Liver (tissue), 9 donors: ENCODE measurements around the gene DEK. TPM values are rescaled to one million over a fixed set of nuclear protein-coding genes. Genes with fewer than 3 reads are reported as not detected.

Source experiments
- DNase-seq: peaks from one replicate; pipeline ENCODE4 v3.0.0-alpha.2; 2017; ENCODE audit warnings: low spot score
- H3K27ac ChIP-seq, 2 donors: one replicate each; pipeline ENCODE4 v1.7.0; 2013; ENCODE audit warnings: inconsistent platforms in 2 of 2, low read length in 2 of 2, control low read depth in 1 of 2, low read depth in 1 of 2, mild to moderate bottlenecking in 1 of 2
- H3K27me3 ChIP-seq, 4 donors: one replicate each; pipeline versions ENCODE4 v1.6.1 to v1.7.0; 2013; ENCODE audit warnings: low read length in 3 of 4, inconsistent platforms in 1 of 4, mild to moderate bottlenecking in 1 of 4, moderate library complexity in 1 of 4; ENCODE audit not compliant: control insufficient read depth in 4 of 4, insufficient read depth in 4 of 4
- H3K36me3 ChIP-seq, 4 donors: one replicate each; pipeline versions ENCODE4 v1.6.1 to v1.7.0; 2013; ENCODE audit warnings: low read length in 3 of 4, mild to moderate bottlenecking in 3 of 4, low read depth in 1 of 4, moderate library complexity in 1 of 4; ENCODE audit not compliant: control insufficient read depth in 4 of 4, insufficient read depth in 3 of 4
- H3K4me1 ChIP-seq, 4 donors: one replicate each; pipeline versions ENCODE4 v1.6.1 to v1.7.0; 2013; ENCODE audit warnings: low read length in 3 of 4, mild to moderate bottlenecking in 3 of 4, moderate library complexity in 1 of 4; ENCODE audit not compliant: control insufficient read depth in 4 of 4, insufficient read depth in 4 of 4
- H3K4me3 ChIP-seq, 3 donors: one replicate each; pipeline versions ENCODE4 v1.6.1 to v1.7.0; 2013; ENCODE audit warnings: low read length in 3 of 3, control low read depth in 1 of 3, low read depth in 1 of 3, mild to moderate bottlenecking in 1 of 3
- H3K9ac ChIP-seq, 2 donors: one replicate each; pipeline ENCODE4 v1.7.0; 2013; ENCODE audit warnings: low read length in 2 of 2, mild to moderate bottlenecking in 2 of 2, moderate library complexity in 2 of 2, control low read depth in 1 of 2, low read depth in 1 of 2
- H3K9me3 ChIP-seq, 4 donors: one replicate each; pipeline versions ENCODE4 v1.6.1 to v1.7.0; 2013; ENCODE audit warnings: low read length in 3 of 4; ENCODE audit not compliant: control insufficient read depth in 4 of 4
- ATF3 ChIP-seq: IDR thresholded peaks from 2 replicates; pipeline ENCODE4 v1.6.1; 2016; ENCODE audit warnings: antibody characterized with exemption
- CTCF ChIP-seq: fragments of 150-350 bp; IDR thresholded peaks from 2 replicates; pipeline ENCODE4 v1.5.1; 2017; ENCODE audit warnings: improper control_type of control experiment, low read depth, low read length; ENCODE audit not compliant: missing input control
- EGR1 ChIP-seq, 2 donors: IDR thresholded peaks; 2 replicates each; pipeline ENCODE4 v1.6.1; 2016 to 2018; ENCODE audit warnings: antibody characterized with exemption in 2 of 2, low read depth in 2 of 2
- FOXA1 ChIP-seq: IDR thresholded peaks from 2 replicates; pipeline ENCODE4 v1.6.1; 2016; ENCODE audit warnings: antibody characterized with exemption
- FOXA2 ChIP-seq: IDR thresholded peaks from 2 replicates; pipeline ENCODE4 v1.6.1; 2016; ENCODE audit warnings: antibody characterized with exemption
- HNF4A ChIP-seq, 2 donors: conservative IDR thresholded peaks; 2 replicates each; pipeline ENCODE4 v1.6.1; 2016; ENCODE audit warnings: antibody characterized with exemption in 2 of 2, mild to moderate bottlenecking in 2 of 2
- HNF4G ChIP-seq: IDR thresholded peaks from 2 replicates; pipeline ENCODE4 v1.6.1; 2016; ENCODE audit warnings: antibody characterized with exemption
- JUND ChIP-seq, 2 donors: IDR thresholded peaks; 2 replicates each; pipeline ENCODE4 v1.6.1; 2016; ENCODE audit warnings: antibody characterized with exemption in 2 of 2
- REST ChIP-seq: IDR thresholded peaks from 2 replicates; pipeline ENCODE4 v1.6.1; 2016; ENCODE audit warnings: antibody characterized with exemption, mild to moderate bottlenecking
- RXRA ChIP-seq, 2 donors: IDR thresholded peaks; 2 replicates each; pipeline ENCODE4 v1.6.1; 2017 to 2018; ENCODE audit warnings: antibody characterized with exemption in 2 of 2, mild to moderate bottlenecking in 1 of 2
- SP1 ChIP-seq: IDR thresholded peaks from 2 replicates; pipeline ENCODE4 v1.6.1; 2018; ENCODE audit warnings: antibody characterized with exemption, mild to moderate bottlenecking
- TAF1 ChIP-seq: conservative IDR thresholded peaks from 2 replicates; pipeline ENCODE4 v1.6.1; 2016; ENCODE audit warnings: antibody characterized with exemption, mild to moderate bottlenecking
- YY1 ChIP-seq: IDR thresholded peaks from 2 replicates; pipeline ENCODE4 v1.6.1; 2016; ENCODE audit warnings: antibody characterized with exemption, mild to moderate bottlenecking
- ZBTB33 ChIP-seq: IDR thresholded peaks from 2 replicates; pipeline ENCODE4 v1.6.1; 2016; ENCODE audit warnings: antibody characterized with exemption
- WGBS: extraction: QIAGEN DNeasy Blood & Tissue Kit; methylation state at CpG from one replicate; pipeline ENCODE4 v1.1.7; 2013; 5-methylcytosine and 5-hydroxymethylcytosine counted together
- polyA plus RNA-seq, 2 donors: library from polyadenylated mRNA; stranded (reverse) in 1 of 2; unstranded in 1 of 2; fragments of 200-250 nt in 1 of 2; fragments of >200 nt in 1 of 2; fragmentation: Nextera tagmentation in 1 of 2; extraction: Ambion mirVana in 1 of 2; gene quantifications; one replicate each; pipeline versions ENCODE4 v1.2.1 to v1.2.3, GENCODE V29; 2013 to 2015
- total RNA-seq, 2 donors: library from RNA; depleted of rRNA; stranded (reverse); fragments of >200 nt; gene quantifications; one replicate each; pipeline ENCODE4 v1.2.3, GENCODE V29; 2014
- donor health status: healthy.
- donor health status: healthy.
- donor health status: healthy.
- donor health status: healthy.
- donor health status: healthy.

Gene DEK
- total and polyA plus RNA-seq, 4 donors = 19.7 to 92.6 (median 26.8) TPM

DNA sequence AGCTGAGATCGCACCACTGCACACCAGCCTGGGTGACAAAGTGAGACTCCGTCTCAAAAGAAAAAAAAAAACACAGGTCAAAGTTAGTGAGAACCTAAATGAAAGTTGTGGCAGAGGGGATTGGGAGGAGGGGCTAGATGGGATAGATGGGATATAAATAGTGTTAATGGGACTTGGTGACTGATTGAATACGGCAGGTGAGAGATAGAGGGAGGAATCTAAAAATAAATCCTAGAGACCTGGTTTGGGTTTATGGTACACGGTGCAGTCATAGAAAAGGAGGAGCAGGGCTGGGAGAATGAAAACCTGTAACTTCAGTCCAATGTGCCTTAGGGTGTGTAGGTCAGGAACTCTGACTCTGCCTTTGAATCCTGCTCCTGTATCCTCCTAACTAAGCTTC, 25.0 kb upstream of the DEK start:
- no peaks in the 10 kb centered on the region for H3K4me1 ChIP-seq
- no peak overlapping the region for H3K27ac ChIP-seq
- TF ChIP-seq JUND (IDR thresholded peaks at IDR 0.05) = no peak
- no peak for TF ChIP-seq RXRA (IDR thresholded peaks at IDR 0.05)
- TF ChIP-seq ZBTB33 = no peak
- no peak for TF ChIP-seq YY1
- TF ChIP-seq HNF4G = no peak
- TF ChIP-seq SP1 = no peak
- no peak for TF ChIP-seq CTCF
- no peak for TF ChIP-seq FOXA2
- TF ChIP-seq TAF1 = no peak
- no peak for TF ChIP-seq ATF3
- no peak for TF ChIP-seq EGR1 (IDR thresholded peaks at IDR 0.05; ENCODE audit: low read depth in 2 of 2)
- no peak for TF ChIP-seq FOXA1
- TF ChIP-seq HNF4A (conservative IDR thresholded peaks at IDR 0.05) = no peak
- TF ChIP-seq REST = no peak
- WGBS = 92% methylated on average over 4 of the region's 4 CpGs
- no peak overlapping the region for H3K9ac ChIP-seq
- no peak overlapping the region for H3K4me3 ChIP-seq
- no peaks in the 10 kb centered on the region for H3K9me3 ChIP-seq
- no peak for DNase-seq
- no peaks in the 10 kb centered on the region for H3K36me3 ChIP-seq
- no peaks in the 10 kb centered on the region for H3K27me3 ChIP-seq

DNA sequence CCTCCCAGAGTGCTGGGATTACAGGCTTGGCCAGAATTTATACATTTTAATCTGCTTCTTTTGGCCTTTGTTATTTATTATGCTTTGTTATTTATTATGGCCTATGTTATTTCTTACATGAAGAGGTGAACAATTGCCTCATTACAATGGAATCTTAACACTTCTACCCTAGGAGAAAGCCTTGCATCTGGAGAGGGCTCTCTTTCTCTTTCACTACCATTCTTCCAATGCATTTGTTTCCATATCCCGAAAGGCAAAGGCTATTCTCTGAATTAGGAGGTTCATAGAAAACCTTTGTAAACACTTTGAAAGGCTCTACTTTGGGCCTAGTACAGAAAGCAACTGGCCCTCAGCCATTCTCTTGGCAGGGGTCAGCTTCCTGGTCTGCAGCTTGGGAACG, 19.9 kb upstream of the DEK start:
- TF ChIP-seq TAF1 = no peak
- Histone ChIP-seq H3K27me3 (no peaks in the 10 kb centered on the region), H3K27ac (no peak overlapping the region), H3K4me1 (no peaks in the 10 kb centered on the region), H3K9me3 (no peaks in the 10 kb centered on the region), H3K36me3 (no peaks in the 10 kb centered on the region), H3K4me3 (no peak overlapping the region), H3K9ac (no peak overlapping the region)
- no peak for DNase-seq
- WGBS = 88% methylated on average over 2 of the region's 2 CpGs
